Activated CD8-positive, alpha-beta memory T cell treated with anti-CD3 and anti-CD28 coated beads, Interleukin-2, amount 50 U/mL, for 24 hours (primary cell): Measurements from ENCODE around the gene SNX17.
A peak's percentile ranks its signal among the peaks of the same experiment; 100 is the strongest.
"Not testable (repeated sequence)": the region's sequence is repeated elsewhere in the genome, so short reads cannot be mapped to it uniquely, and the experiment has no call there.

Experiments
- DNase-seq: peaks from one replicate; pipeline ENCODE4 v3.0.0-alpha.2; 2020; ENCODE audit errors: extremely low read depth

Gene SNX17, protein sequence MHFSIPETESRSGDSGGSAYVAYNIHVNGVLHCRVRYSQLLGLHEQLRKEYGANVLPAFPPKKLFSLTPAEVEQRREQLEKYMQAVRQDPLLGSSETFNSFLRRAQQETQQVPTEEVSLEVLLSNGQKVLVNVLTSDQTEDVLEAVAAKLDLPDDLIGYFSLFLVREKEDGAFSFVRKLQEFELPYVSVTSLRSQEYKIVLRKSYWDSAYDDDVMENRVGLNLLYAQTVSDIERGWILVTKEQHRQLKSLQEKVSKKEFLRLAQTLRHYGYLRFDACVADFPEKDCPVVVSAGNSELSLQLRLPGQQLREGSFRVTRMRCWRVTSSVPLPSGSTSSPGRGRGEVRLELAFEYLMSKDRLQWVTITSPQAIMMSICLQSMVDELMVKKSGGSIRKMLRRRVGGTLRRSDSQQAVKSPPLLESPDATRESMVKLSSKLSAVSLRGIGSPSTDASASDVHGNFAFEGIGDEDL

GRCh38 chr2:27370026-27370815 lies at the start of gene SNX17, which contains the start of gene EIF2B4:
Gene SNX17 (plus strand): TSS chr2:27370616. CDS start chr2:27370744, 128 bp downstream.
Gene EIF2B4 (minus strand): TSS chr2:27370338. CDS start chr2:27370314, 24 bp downstream.
- DNase-seq, result peak; percentile 98

DNA sequence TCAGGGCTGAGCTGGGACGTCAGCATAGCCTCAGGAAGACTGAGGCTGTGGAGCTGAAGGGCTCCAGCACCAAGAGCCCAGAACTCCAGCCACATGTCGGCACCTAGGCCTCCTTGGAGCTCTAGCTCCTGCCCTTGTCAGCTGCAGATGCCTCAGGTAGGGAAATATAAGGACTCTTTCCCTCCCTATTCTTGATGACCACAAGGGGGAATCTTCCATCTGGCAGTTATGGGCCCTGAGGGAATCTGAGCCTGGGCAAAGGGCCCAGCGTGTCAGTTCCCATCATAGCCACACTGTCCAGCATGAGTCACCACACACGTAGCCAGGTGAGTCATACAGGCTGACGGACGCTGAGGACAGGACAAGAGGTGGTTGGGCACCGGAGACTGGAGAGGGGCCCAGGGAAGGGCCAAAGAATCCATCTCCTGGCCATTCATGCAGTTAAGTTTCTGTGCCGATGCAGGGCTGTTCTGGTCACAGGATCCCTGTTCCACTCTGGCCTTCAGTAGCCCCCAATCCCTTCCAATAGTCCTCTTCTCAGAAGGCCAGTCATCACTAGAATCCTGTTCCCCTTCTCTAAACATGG lies 49.4 kb upstream of the SNX17 start:
- no peak for DNase-seq

- DNase-seq, result no peak
Measured at GRCh38 chr2:27322301-27322765, 48.1 kb upstream of the SNX17 start.

DNA sequence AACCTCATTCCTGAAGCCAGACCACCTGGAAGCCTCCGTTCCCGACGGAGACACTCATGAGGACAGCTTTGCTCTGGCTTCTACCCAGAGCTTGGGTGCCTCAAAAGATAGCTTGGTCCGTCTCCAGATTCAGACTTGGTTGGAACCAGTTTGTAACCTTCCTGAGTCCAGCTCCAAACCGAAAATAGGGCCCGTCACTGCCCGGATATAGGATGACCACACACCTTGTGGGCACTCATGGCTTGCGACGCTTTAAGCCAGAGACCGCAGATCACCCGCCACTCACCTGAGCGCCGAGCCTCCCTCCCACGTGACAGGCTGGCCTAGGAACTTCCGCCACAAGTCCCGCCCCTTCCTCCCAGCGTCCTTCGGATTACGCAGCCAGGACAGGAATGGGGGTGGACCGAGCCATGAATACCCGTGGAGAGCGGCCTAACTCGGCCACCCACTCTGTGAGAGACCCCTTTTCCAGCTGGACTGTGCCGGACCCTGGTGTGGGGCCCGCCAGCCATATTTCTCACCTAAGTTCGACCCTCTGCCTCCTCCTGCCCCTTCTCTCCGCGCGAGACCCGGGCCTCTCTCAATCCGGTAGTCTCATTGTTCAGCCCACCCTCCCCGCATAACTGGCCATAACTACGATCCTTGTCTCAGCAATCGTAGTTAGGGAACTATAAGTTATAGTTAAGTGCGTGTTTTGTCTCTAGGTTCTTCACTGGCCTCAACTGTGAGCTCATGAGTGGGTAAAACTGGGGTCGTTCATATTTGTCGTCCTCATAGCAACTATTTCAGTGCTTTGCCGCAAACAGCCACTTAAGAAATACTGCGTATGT lies 47.4 kb upstream of the SNX17 start, which contains the start of gene MPV17:
Gene MPV17, minus strand, starts transcription at position 332 of the 830 bp plus-strand sequence. CDS start 580 bp downstream, outside the sequence.
- DNase-seq, result peak; percentile 68

DNA sequence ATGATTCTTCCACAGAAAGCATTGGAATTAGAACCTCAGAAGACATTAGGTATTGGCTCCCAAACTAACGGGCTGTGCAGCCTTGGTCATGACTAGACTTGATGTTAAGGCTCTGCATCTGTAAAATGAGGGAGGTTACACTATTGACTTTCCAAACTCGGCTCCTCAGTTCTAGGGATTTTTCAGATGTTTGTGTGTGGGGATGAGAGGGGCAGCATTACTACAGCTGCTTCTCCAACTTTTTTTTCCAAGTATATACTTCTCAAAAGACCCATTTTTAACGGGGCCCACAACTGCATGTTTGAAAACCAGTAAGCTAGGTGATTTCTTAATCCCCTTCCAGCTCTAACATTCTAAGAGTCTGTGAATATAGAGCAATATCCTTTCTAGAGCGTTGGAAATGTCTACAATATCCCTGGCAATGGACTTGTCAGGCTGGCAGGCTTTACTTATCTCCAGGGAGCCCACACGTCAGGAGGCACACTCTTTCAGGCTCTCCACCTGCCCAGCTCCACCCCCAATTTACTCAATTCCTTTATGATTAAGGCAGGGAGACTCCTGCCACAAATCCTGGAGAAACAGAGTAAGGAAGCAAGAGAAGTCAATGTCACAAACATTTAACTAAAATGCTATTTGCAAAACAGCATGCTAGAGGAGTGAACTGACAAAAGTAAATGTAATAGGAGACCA lies 46.7 kb upstream of the SNX17 start:
- no peak for DNase-seq

- no peak for DNase-seq
Measured at GRCh38 chr2:27324720-27325119, 45.7 kb upstream of the SNX17 start.

GRCh38 chr2:27335311-27335710 lies 35.1 kb upstream of the SNX17 start:
- no peak for DNase-seq

DNA sequence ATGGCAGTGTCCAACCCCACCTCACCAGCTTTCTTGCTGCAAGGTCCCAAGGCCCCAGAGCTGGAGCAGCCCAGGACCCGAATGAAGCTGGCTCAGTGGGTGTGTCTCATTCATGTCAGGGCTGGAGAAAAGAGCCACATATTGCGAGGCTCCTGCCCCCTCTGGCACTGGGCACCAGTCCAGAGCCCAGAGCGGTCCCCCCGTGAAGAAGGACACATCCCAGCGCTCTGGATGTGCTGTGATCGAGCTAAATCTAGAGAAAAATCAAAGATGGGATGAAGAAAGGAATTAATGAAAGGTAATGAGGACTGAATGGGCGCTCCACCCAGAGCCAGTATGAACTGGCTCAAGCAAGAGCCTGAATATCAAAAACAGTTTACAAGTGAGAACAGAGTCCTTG lies 34.2 kb upstream of the SNX17 start:
- no peak for DNase-seq

DNA sequence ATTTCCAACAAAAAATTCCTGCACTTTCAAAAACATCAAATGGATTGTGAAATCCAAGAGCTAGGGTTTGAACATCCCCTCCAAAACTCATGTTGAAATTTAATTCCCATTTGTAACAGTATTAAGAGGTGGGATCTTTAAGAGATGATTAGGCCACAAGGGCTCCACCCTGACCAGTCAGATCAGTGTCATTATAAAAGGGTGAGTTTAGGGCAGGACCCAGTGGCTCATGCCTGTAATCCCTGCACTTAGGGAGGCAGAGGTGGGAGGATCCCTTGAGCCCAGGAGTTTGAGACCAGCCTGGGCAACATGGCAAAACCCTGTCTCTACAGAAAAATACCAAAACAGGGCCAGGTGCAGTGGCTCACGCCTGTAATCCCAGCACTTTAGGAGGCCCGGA lies 22.8 kb upstream of the SNX17 start:
- DNase-seq, result no peak

GRCh38 chr2:27350106-27350693 lies 20.2 kb upstream of the SNX17 start:
- DNase-seq, result no peak

DNA sequence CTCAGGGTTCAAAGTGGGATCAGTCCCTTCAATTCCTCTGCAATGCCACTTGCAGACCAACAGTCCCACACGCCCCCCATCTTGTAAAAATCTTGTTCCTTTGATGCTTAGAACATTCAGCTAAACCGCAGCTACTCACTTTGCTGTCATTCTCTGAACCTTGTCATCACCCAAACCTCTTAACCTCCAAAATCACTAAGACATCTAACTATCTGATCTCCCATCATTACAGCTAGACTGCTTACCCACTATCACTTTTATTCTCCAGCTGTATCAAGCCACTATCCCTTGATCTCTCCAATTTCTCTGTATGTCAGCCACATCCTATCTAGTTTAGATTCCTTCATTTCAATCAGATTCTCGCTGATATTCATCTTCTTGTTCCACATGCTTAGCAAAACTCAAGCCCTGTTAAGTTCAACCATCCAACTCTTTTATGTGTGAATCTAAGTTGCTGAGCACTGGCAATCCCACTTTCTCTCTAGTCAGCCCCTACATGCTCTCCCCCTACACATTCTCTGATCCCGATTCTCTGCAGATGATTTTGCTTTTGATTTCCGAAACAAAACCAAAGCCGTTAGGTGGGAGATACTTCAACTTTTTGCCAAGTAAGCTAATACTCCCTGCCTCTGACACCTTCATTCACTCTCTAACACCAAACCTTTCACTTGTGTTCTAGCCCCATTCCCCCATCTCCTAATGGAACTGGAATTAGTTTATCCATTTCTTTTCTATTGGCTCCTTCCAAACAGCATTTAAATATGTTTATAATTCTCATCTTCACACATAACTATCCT lies 18.4 kb upstream of the SNX17 start:
- DNase-seq, result no peak

DNA sequence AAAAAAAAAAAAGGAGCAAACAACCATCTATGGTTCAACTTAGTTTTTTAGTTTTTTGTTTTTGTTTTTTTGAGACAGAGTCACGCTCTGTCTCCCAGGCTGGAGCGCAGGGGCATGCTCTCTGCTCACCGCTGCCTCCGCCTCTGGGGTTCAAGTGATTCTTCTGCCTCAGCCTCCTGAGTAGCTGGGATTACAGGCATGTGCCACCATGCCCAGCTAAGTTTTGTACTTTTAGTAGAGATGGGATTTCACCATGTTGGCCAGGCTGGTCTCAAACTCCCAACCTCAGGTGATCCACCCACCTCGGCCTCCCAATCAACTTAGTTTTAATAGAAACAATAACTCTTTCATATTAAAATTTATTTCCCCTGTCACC lies 17.0 kb upstream of the SNX17 start:
- not testable (repeated sequence) for DNase-seq

- no peak for DNase-seq
Measured at GRCh38 chr2:27353762-27354596, 16.4 kb upstream of the SNX17 start.

DNA sequence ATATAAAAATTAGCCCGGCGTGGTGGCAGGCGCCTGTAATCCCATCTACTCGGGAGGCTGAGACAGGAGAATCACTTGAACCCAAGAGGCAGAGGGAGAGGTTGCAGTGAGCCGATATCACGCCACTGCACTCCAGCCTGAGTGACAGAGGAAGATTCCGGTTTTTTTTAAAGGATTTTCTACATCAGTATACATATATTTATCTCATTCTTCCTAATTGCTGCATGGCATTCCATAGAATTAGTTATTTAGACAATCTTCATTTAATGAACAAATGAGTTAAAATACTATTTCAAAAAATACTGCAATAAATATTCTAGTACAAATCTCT lies 15.9 kb upstream of the SNX17 start:
- DNase-seq, result no peak

DNA sequence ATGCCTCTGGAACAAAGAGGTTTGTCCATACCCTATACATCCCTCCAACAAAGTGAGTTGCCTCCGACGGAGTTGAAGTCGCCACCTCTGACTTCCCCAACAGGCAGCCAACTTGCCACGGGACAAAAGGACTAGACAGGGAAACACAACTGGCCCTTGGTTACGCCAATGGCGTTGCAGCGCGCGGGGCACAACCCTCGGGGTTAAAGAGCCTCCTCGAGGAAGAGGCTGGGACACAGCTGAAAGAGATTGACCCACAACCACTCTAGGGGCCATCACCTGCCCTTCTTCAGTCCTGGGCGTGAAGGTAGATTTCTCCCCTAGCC lies 14.4 kb upstream of the SNX17 start:
- no peak for DNase-seq

DNA sequence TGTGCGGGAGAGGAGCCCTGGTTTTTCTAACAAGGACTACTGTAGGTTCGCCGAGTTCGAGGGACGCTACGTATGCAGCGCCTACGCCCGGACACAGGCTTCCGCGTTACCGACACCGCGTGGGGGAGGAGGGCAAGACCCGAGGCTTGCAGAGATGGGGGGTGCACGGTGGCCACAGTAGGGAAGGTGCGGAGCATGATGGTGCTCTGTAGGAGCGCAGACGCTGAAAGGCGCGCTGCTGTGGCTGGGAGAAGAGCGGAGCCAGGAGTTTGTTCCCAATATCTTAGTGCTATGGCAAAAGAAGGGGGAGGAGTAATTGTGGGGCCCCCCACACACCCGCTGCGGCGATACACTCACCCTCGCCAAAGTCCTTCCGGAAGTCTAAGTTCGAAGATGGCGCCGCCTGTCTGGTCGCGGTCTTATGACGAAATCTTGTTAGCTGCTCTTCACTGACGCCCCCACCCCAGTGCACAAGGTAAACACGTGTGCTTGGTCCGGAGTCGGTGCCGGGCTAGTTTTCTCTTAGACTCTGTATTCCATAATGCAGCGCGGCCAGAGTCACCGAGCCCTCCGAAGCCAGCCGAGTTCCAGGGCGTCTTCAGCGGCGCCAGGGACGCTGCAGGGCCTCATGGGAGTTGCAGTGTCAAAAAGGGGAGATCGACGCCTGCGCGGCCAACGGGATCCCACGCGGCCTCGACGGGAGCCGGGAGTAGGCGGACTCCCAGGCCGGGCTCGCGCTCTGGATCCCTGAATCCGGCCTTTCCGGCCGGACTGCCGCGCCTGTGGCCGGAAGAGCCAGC lies 13.8 kb upstream of the SNX17 start, which contains the start of gene GTF3C2:
Gene GTF3C2, minus strand, starts transcription at position 383 of the 800 bp plus-strand sequence. CDS start 13,210 bp downstream, outside the sequence.
- DNase-seq, result peak; percentile 88

- no peak for DNase-seq
Measured at GRCh38 chr2:27362678-27363420, 7.6 kb upstream of the SNX17 start.
